Fibroblast of lung (primary cell): ENCODE measurements around the gene PDSS2. TPM values are rescaled to one million over a fixed set of nuclear protein-coding genes. Genes with fewer than 3 reads are reported as not detected.

Experiments used
- DNase-seq, 2 donors: peaks; one replicate each; pipeline versions ENCODE4 v3.0.0 to v3.0.0-alpha.2; 2010; ENCODE audit warnings: low read depth in 2 of 2
- H2AFZ ChIP-seq: 2 replicates; pipeline ENCODE4 v1.5.1; 2012; ENCODE audit warnings: low read length, control low read depth, inconsistent platforms
- H3K27ac ChIP-seq: 2 replicates; pipeline ENCODE4 v1.5.1; 2011; ENCODE audit warnings: low read length, control low read depth; ENCODE audit not compliant: insufficient read depth
- H3K27me3 ChIP-seq: 2 replicates; pipeline ENCODE4 v1.5.1; 2011; ENCODE audit warnings: mild to moderate bottlenecking, low read length; ENCODE audit not compliant: control insufficient read depth, insufficient read depth
- H3K36me3 ChIP-seq: 2 replicates; pipeline ENCODE4 v1.5.1; 2011; ENCODE audit warnings: low read length; ENCODE audit not compliant: control insufficient read depth, insufficient read depth
- H3K4me1 ChIP-seq: 2 replicates; pipeline ENCODE4 v1.5.1; 2011; ENCODE audit warnings: low read length; ENCODE audit not compliant: control insufficient read depth, insufficient read depth; ENCODE audit errors: extremely low read depth
- H3K4me2 ChIP-seq: 2 replicates; pipeline ENCODE4 v1.5.1; 2011; ENCODE audit warnings: low read length, control low read depth; ENCODE audit not compliant: insufficient read depth; ENCODE audit errors: extremely low read depth
- H3K4me3 ChIP-seq, 4 experiments: fragments of 200-600 bp in 1 of 4; sonication (generic) in 1 of 4; replicated peaks in 1 of 4; 2 replicates each; pipeline ENCODE4 v1.5.1; 2011 to 2016; ENCODE audit warnings: low read length in 4 of 4, low read depth in 3 of 4, mild to moderate bottlenecking in 3 of 4, control low read depth in 2 of 4, inconsistent platforms in 1 of 4, mixed read lengths in 1 of 4; ENCODE audit not compliant: insufficient read depth in 1 of 4; ENCODE audit errors: control extremely low read depth in 1 of 4
- H3K79me2 ChIP-seq: 2 replicates; pipeline ENCODE4 v1.5.1; 2012; ENCODE audit warnings: mild to moderate bottlenecking, low read length, inconsistent platforms; ENCODE audit not compliant: control insufficient read depth, insufficient read depth
- H3K9ac ChIP-seq: 2 replicates; pipeline ENCODE4 v1.5.1; 2011; ENCODE audit warnings: mild to moderate bottlenecking, low read length, control low read depth; ENCODE audit not compliant: insufficient read depth
- H3K9me3 ChIP-seq: 2 replicates; pipeline ENCODE4 v1.5.1; 2012; ENCODE audit warnings: low read depth, low read length; ENCODE audit not compliant: control insufficient read depth, insufficient read depth
- H4K20me1 ChIP-seq: 2 replicates; pipeline ENCODE4 v1.5.1; 2011; ENCODE audit warnings: low read length; ENCODE audit not compliant: control insufficient read depth, insufficient read depth; ENCODE audit errors: extremely low read depth
- CTCF ChIP-seq, 2 donors: IDR thresholded peaks in 1 of 2; conservative IDR thresholded peaks in 1 of 2; 1 replicate in 1 of 2; 2 replicates in 1 of 2; pipeline ENCODE4 v1.5.1; 2011 to 2012; ENCODE audit warnings: low read length in 2 of 2, control low read depth in 1 of 2, inconsistent platforms in 1 of 2, low read depth in 1 of 2, mild to moderate bottlenecking in 1 of 2
- EZH2 ChIP-seq: IDR thresholded peaks from 2 replicates; pipeline ENCODE4 v1.5.1; 2012; ENCODE audit warnings: low read length, control low read depth, mild to moderate bottlenecking; ENCODE audit errors: missing control alignments
- polyA plus RNA-seq, 2 donors: library from polyadenylated mRNA; depleted of rRNA in 1 of 2; stranded (reverse) in 1 of 2; unstranded in 1 of 2; fragments of >200 nt; gene quantifications; 2 replicates each; pipeline ENCODE4 v1.2.1, GENCODE V29; 2011 to 2012; ENCODE audit warnings: missing spikeins in 1 of 2
- total RNA-seq: library from RNA; depleted of rRNA; stranded (reverse); fragments of >200 nt; gene quantifications from 2 replicates; pipeline ENCODE4 v1.2.1, GENCODE V29; 2014

The PDSS2 gene
- total and polyA plus RNA-seq, 2 donors (not counting 1 experiment from before 2014, with no cell fraction given) = 12.1 to 13.8 TPM

- H3K4me2 ChIP-seq = no peak overlapping the region
- DNase-seq = no peak
- H3K9ac ChIP-seq = no peak overlapping the region
- no peaks in the 10 kb centered on the region for H3K27me3 ChIP-seq
- no peak overlapping the region for H3K4me3 ChIP-seq
- no peaks in the 10 kb centered on the region for H3K4me1 ChIP-seq
- H3K79me2 ChIP-seq = no peaks in the 10 kb centered on the region
- no peaks in the 10 kb centered on the region for H3K36me3 ChIP-seq
- H3K9me3 ChIP-seq = no peaks in the 10 kb centered on the region
- H2AFZ ChIP-seq = no peak overlapping the region
- TF ChIP-seq EZH2 = no peak
- TF ChIP-seq CTCF (conservative IDR thresholded peaks at IDR 0.05 in 1 of 2, IDR thresholded peaks at IDR 0.05 in 1 of 2; ENCODE audit: low read depth in 1 of 2, low read length in 2 of 2) = no peak
- no peaks in the 10 kb centered on the region for H4K20me1 ChIP-seq
- H3K27ac ChIP-seq = no peak overlapping the region
Measured at GRCh38 chr6:107421696-107422256, 37.6 kb downstream of the PDSS2 start.

- no peak overlapping the region for H3K4me3 ChIP-seq
- H3K9ac ChIP-seq = no peak overlapping the region
- H4K20me1 ChIP-seq = no peaks in the 10 kb centered on the region
- no peaks in the 10 kb centered on the region for H3K9me3 ChIP-seq
- H3K27me3 ChIP-seq = no peaks in the 10 kb centered on the region
- peak in 1 of 2 donors; percentile 10 for DNase-seq
- no peak for TF ChIP-seq EZH2
- no peak for TF ChIP-seq CTCF (conservative IDR thresholded peaks at IDR 0.05 in 1 of 2, IDR thresholded peaks at IDR 0.05 in 1 of 2; ENCODE audit: low read depth in 1 of 2, low read length in 2 of 2)
- H3K79me2 ChIP-seq = no peaks in the 10 kb centered on the region
- no peak overlapping the region for H3K4me2 ChIP-seq
- H2AFZ ChIP-seq = no peak overlapping the region
- H3K36me3 ChIP-seq = no peaks in the 10 kb centered on the region
- no peak overlapping the region for H3K27ac ChIP-seq
- H3K4me1 ChIP-seq = no peaks in the 10 kb centered on the region
Measured at GRCh38 chr6:107419733-107420132, 39.6 kb downstream of the PDSS2 start.

- H4K20me1 ChIP-seq = no peaks in the 10 kb centered on the region
- no peak overlapping the region for H2AFZ ChIP-seq
- DNase-seq = peak in 1 of 2 donors; percentile 17
Measured at GRCh38 chr6:107418118-107418517, 41.2 kb downstream of the PDSS2 start.

More at GRCh38 chr6:107418118-107418517, 41.2 kb downstream of the PDSS2 start:
- H3K4me1 ChIP-seq = no peaks in the 10 kb centered on the region
- no peaks in the 10 kb centered on the region for H3K27me3 ChIP-seq
- no peak overlapping the region for H3K4me2 ChIP-seq
- H3K36me3 ChIP-seq = no peaks in the 10 kb centered on the region
- H3K4me3 ChIP-seq = no peak overlapping the region
- peak; percentile 44 to 55 for TF ChIP-seq CTCF (conservative IDR thresholded peaks at IDR 0.05 in 1 of 2, IDR thresholded peaks at IDR 0.05 in 1 of 2; ENCODE audit: low read depth in 1 of 2, low read length in 2 of 2)
- TF ChIP-seq EZH2 = no peak
- H3K9ac ChIP-seq = no peak overlapping the region
- H3K27ac ChIP-seq = no peak overlapping the region
- no peaks in the 10 kb centered on the region for H3K79me2 ChIP-seq
- no peaks in the 10 kb centered on the region for H3K9me3 ChIP-seq
